Ishikawa (cell line): Measurements from ENCODE around the gene LOXL4.

Experiments used
- CEBPB ChIP-seq: IDR thresholded peaks from 2 replicates; pipeline ENCODE4 v1.6.1; 2012
- CREB1 ChIP-seq: IDR thresholded peaks from 2 replicates; pipeline ENCODE4 v1.6.1; 2012; ENCODE audit warnings: low read depth
- EGR1 ChIP-seq: IDR thresholded peaks from 2 replicates; pipeline ENCODE4 v1.6.1; 2012
- EP300 ChIP-seq: IDR thresholded peaks from 2 replicates; pipeline ENCODE4 v1.6.1; 2012; ENCODE audit warnings: borderline replicate concordance
- FOXM1 ChIP-seq: IDR thresholded peaks from 2 replicates; pipeline ENCODE4 v1.6.1; 2012; ENCODE audit warnings: low read depth, borderline replicate concordance
- MAX ChIP-seq: IDR thresholded peaks from 2 replicates; pipeline ENCODE4 v1.6.1; 2012
- RAD21 ChIP-seq: IDR thresholded peaks from 2 replicates; pipeline ENCODE4 v1.6.1; 2012; ENCODE audit warnings: low read depth
- TCF12 ChIP-seq: IDR thresholded peaks from 2 replicates; pipeline ENCODE4 v1.6.1; 2012; ENCODE audit warnings: low read depth
- USF1 ChIP-seq: IDR thresholded peaks from 2 replicates; pipeline ENCODE4 v1.6.1; 2012
- YY1 ChIP-seq: IDR thresholded peaks from 2 replicates; pipeline ENCODE4 v1.6.1; 2012; ENCODE audit warnings: low read depth
- ZBTB7A ChIP-seq: IDR thresholded peaks from 2 replicates; pipeline ENCODE4 v1.6.1; 2012; ENCODE audit warnings: low read depth
- TF ChIP-seq, protein P1 (sequence below): IDR thresholded peaks from 2 replicates; pipeline ENCODE4 v1.6.1; 2012; ENCODE audit warnings: low read depth, mild to moderate bottlenecking

DNA sequence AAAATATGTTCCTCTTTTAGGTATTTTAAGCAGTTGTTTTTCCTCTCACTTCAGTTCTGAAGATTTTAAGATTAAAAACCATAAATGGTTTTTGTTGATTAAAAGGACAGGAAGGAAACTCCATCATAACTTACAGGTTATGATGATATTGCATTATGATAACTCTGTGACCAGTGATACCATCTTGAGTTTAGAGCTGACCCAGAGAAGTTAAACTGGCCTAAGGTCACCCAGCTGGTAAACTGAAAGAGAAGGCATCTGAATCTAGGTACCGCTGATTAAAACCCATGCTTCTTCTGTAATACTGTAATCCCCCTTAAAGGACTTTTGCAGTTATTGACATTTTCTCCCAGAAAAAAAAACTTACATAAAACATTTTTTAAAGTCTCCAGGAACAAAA lies 29.6 kb downstream of the LOXL4 start:
- TF ChIP-seq EGR1 (no peak), CEBPB (no peak), EP300 (no peak), FOXM1 (no peak), TCF12 (no peak), YY1 (no peak), CREB1 (no peak), ZBTB7A (no peak), RAD21 (no peak), MAX (no peak), USF1 (no peak)
- TF ChIP-seq, protein P1, sequence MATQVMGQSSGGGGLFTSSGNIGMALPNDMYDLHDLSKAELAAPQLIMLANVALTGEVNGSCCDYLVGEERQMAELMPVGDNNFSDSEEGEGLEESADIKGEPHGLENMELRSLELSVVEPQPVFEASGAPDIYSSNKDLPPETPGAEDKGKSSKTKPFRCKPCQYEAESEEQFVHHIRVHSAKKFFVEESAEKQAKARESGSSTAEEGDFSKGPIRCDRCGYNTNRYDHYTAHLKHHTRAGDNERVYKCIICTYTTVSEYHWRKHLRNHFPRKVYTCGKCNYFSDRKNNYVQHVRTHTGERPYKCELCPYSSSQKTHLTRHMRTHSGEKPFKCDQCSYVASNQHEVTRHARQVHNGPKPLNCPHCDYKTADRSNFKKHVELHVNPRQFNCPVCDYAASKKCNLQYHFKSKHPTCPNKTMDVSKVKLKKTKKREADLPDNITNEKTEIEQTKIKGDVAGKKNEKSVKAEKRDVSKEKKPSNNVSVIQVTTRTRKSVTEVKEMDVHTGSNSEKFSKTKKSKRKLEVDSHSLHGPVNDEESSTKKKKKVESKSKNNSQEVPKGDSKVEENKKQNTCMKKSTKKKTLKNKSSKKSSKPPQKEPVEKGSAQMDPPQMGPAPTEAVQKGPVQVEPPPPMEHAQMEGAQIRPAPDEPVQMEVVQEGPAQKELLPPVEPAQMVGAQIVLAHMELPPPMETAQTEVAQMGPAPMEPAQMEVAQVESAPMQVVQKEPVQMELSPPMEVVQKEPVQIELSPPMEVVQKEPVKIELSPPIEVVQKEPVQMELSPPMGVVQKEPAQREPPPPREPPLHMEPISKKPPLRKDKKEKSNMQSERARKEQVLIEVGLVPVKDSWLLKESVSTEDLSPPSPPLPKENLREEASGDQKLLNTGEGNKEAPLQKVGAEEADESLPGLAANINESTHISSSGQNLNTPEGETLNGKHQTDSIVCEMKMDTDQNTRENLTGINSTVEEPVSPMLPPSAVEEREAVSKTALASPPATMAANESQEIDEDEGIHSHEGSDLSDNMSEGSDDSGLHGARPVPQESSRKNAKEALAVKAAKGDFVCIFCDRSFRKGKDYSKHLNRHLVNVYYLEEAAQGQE: no peak
